Epithelial cell of esophagus (primary cell): ENCODE measurements around the gene CLIC1.

ENCODE experiments used
- DNase-seq: peaks from one replicate; pipeline ENCODE4 v3.0.0; 2010; ENCODE audit warnings: low read depth
- H3K4me3 ChIP-seq: 2 replicates; pipeline ENCODE4 v1.5.1; 2011; ENCODE audit warnings: mild to moderate bottlenecking, low read length, control low read depth
- TF ChIP-seq, protein P1 (sequence below): IDR thresholded peaks from 2 replicates; pipeline ENCODE4 v1.5.1; 2011; ENCODE audit warnings: low read depth, mild to moderate bottlenecking, low read length, control low read depth, inconsistent platforms; ENCODE audit not compliant: insufficient read depth; ENCODE audit errors: missing control alignments

Gene CLIC1

DNA sequence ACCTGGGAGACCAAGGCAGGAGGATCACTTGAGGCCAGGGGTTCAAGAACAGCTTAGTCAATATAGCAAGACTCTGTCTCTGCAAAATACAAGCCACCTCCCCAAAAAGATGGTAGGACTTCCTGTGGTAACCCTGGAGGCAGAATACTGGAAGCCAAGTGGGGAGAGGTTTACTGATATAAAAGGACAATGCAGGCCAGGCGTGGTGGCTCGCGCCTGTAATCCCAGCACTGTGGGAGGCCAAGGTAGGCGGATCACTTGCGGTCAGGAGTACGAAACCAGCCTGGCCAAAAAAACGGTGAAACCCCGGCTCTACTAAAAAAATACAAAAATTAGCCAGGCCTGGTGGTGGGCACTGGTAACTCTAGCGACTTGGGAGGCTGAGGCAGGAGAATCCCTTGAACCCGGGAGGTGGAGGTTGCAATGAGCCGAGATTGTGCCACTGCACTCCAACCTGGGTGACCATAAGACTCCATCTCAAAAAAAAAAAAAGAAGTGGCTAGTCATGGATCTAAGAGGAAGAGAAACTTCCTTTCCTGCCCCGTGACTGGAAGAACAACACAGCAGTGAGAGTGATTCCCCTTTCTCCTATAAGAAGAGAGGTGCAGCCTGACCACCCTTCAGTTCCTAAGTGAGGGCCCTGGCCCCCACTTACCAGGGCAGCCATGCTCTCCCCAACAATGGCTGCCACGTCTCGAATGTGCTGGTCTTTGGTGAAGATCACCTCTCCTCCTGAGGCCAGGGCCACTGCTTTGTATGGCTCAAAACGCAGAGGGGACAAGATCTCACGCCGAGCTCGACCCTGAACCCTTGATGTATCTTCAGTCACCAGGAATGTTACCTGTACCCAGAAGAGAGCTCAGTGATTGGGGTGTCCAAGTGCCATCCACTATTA is 32.3 kb upstream of the CLIC1 start:
- no peak overlapping the region for H3K4me3 ChIP-seq
- TF ChIP-seq, protein P1, sequence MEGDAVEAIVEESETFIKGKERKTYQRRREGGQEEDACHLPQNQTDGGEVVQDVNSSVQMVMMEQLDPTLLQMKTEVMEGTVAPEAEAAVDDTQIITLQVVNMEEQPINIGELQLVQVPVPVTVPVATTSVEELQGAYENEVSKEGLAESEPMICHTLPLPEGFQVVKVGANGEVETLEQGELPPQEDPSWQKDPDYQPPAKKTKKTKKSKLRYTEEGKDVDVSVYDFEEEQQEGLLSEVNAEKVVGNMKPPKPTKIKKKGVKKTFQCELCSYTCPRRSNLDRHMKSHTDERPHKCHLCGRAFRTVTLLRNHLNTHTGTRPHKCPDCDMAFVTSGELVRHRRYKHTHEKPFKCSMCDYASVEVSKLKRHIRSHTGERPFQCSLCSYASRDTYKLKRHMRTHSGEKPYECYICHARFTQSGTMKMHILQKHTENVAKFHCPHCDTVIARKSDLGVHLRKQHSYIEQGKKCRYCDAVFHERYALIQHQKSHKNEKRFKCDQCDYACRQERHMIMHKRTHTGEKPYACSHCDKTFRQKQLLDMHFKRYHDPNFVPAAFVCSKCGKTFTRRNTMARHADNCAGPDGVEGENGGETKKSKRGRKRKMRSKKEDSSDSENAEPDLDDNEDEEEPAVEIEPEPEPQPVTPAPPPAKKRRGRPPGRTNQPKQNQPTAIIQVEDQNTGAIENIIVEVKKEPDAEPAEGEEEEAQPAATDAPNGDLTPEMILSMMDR: no peak
- no peak for DNase-seq

DNA sequence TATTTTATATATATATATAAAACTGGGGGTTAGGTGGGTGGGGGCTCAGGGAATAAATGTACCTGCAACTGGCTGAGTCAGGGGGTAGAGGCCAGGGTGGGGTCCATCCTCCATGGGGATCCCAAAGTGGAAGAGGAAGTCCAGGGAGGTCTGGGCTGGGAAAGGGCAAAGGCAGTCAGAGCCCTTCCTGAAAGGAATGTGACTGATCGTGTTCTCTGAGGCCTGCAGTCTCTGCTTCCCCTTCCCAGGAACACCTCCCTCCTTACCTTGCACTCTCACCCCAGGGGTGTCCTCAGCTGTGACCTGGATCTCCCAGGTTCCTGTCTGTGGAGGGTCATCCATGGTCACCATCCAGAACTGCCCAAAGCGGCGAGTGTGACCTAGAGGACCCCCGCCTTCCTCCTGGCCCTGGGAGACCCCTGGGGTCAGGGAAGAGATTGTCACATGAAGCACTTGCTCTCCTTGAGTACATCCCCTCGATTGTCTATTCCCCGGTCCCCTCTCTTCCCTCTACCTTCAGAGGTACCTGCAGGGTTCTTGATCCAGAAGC is 30.8 kb upstream of the CLIC1 start:
- no peak for DNase-seq
- no peak overlapping the region for H3K4me3 ChIP-seq
- TF ChIP-seq, protein P1: no peak

DNA sequence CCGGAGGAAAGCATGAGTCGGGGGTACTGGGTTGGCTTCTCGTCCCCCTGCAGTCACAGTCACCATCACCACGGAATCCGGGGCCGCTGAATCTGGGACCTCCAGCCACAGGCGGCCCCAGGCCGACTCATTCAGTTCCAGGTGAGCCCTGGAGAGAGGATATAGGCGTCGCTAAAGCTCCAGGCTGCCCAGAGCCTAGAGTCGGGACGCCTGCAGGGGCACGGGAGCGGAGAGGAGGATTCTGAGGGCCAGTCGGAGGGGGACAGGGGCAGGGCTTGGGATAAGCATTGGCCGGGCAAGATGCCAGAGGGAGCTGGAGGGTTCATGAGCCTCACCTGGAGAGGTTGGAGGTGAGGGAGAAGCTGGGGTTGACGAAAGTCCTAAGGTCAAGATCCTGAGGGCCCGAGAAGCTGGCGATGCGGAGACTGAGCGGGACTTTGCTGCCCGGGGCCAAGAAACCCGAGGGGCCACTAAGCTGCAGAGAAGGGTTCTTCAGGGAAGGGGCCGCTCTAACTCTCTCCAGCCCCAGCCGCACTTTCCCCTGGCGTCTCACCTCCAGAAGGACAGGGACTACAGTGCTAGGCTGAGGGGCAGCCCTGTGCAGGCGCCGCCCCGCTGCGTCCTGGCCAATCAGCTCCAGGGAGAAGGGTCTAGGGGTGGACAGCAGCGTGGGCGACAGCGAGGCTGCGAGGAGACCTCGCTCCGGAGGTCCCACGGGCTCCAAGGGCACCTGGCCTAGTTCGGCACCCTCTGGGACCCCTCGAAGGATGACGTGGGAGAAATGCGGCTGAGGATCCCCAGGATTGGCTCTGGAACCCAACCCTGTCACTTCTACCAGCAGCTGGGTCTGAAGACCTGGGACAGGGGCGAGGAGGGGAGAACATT is 29.8 kb upstream of the CLIC1 start:
- TF ChIP-seq, protein P1: no peak
- H3K4me3 ChIP-seq: no peak overlapping the region
- no peak for DNase-seq

- H3K4me3 ChIP-seq: no peak overlapping the region
- TF ChIP-seq, protein P1: no peak
- no peak for DNase-seq
Measured at GRCh38 chr6:31765559-31765909, 29.2 kb upstream of the CLIC1 start.

- no peak overlapping the region for H3K4me3 ChIP-seq
- TF ChIP-seq, protein P1: no peak
- no peak for DNase-seq
Measured at GRCh38 chr6:31764198-31764597, 27.9 kb upstream of the CLIC1 start.

DNA sequence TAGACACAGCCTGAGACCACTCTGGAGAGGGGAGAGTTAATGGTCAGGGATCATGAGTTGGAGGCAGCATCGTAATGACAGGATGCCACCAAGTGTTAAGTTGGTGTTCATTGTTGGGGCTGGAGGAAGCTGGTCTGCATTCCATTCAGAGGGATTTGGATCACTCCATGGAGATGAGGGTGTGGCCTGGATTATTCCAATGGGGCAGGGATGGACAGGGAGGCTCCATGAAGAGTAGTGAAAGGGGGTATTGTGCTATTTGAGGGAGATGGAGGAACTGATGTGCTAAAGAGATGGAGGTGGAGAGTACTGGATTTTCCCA is 27.2 kb upstream of the CLIC1 start:
- TF ChIP-seq, protein P1: no peak
- no peak overlapping the region for H3K4me3 ChIP-seq
- peak; percentile 29 for DNase-seq
